Measurements from ENCODE around the gene OXSM.

OXSM gene

DNA sequence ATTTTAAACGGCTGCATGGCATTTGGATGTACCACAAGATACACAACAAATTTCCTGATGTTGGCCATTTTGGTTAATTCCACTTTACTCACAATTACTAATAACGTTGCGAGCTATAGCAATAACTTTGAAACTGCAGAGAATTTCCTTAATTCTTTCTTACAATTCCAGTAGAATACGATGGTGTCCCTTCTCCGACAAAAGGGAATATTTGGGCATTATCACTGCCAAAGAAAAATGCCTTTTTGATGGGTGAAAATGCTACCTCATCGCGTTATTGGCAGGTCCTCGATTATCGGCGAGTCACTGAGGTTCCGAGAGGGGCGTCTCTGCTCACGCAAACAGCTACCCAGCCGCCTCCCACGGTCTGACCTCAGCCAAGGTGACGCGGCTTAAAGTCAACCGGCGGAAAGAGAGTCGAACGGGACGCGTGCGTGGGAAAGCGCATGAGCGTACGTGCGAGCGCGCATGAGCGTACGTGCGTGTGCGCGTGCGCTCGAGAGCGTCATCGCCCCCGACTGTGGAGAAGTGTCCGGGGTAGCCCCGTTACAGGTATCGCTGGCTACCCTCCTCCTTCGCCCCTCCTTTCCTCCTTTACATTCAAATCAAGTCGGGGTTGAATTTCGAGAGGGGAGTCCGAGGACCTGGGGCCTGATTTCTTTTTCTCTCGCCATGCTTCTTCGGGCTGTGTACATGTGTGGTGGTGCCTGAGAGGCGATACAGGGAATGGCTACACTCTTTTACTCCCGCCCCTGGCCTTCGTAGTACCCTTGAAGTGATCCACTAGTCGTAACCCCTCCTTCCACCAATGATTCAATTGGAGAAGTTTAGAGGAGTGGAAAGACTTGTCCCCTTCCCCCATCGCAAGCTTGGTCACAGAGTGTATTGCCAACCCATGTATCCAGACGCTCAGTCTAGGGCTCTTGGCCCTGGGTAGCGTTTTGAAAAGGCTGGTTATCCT, at the start of gene OXSM:
Gene OXSM, plus strand, starts transcription at position 495 of the 961 bp plus-strand sequence. CDS start 931 bp downstream, outside the sequence.
- DNase-seq: peak; percentile 74

GRCh38 chr3:25744470-25744869, 45.4 kb upstream of the OXSM start:
- no peak for DNase-seq

- no peak for DNase-seq
Measured at GRCh38 chr3:25747033-25747432, 42.9 kb upstream of the OXSM start.

GRCh38 chr3:25748189-25748588, 41.7 kb upstream of the OXSM start:
- DNase-seq: no peak

- no peak for DNase-seq
Measured at GRCh38 chr3:25749031-25749581, 40.8 kb upstream of the OXSM start.

- DNase-seq: no peak
Measured at GRCh38 chr3:25751048-25751447, 38.8 kb upstream of the OXSM start.

DNA sequence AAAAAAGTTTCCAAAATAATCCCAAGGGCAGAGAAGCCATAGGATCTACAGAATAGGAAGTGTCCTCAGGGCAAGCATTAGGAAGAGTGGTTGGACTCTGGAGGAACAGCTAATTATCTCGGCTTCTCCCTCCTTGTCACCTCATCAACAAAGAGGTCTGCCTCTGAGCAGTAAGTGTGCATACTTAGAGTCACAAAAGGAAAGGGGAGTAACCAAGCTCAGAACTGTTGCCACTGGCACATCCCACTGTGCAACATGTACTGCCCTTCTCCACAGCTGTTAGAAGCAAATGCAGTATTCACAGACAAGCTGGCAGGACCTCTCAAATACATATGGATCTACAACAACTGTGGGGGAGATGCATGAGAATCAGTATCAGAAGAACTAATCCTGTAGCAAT, 38.2 kb upstream of the OXSM start:
- DNase-seq: no peak

- DNase-seq: no peak
Measured at GRCh38 chr3:25768851-25769250, 21.0 kb upstream of the OXSM start.

GRCh38 chr3:25775936-25776335, 14.0 kb upstream of the OXSM start:
- DNase-seq: no peak

- no peak for DNase-seq
Measured at GRCh38 chr3:25780618-25781017, 9.3 kb upstream of the OXSM start.

DNA sequence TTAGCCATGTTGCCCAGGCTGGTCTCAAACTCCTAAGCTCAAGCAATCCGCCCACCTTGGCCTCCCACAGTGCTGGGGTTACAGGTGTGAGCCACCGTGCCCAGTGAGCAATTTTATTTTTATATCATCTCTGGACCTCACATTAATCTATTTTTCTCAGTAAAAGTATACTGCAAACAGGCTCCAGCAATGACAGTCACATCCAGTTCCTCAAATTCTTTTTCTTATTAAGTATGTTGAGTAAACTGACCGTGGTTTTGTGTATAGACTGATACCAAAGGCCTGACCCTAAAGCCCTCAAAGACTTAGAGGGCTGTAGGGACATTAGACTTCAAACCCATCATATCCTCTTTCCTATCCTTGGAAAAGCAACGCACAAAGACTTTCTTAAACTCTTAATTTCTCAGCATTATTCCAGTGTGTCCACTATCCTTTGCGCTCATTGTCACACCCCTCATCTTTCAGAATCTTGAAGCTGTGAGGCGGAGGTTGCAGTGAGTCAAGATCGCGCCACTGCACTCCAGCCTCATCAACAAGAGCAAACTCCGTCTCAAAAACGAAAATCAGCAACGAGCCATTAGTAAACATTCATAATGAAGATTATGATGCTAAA, 8.6 kb upstream of the OXSM start:
- DNase-seq: no peak

- no peak for DNase-seq
Measured at GRCh38 chr3:25781758-25782594, 7.9 kb upstream of the OXSM start.

- DNase-seq: no peak
Measured at GRCh38 chr3:25782636-25782937, 7.3 kb upstream of the OXSM start.

- DNase-seq: no peak
Measured at GRCh38 chr3:25782938-25783660, 6.8 kb upstream of the OXSM start, which contains the start of gene NGLY1. TSS of gene NGLY1 (minus strand) at chr3:25783443. CDS start at chr3:25783390, 53 bp downstream.

DNA sequence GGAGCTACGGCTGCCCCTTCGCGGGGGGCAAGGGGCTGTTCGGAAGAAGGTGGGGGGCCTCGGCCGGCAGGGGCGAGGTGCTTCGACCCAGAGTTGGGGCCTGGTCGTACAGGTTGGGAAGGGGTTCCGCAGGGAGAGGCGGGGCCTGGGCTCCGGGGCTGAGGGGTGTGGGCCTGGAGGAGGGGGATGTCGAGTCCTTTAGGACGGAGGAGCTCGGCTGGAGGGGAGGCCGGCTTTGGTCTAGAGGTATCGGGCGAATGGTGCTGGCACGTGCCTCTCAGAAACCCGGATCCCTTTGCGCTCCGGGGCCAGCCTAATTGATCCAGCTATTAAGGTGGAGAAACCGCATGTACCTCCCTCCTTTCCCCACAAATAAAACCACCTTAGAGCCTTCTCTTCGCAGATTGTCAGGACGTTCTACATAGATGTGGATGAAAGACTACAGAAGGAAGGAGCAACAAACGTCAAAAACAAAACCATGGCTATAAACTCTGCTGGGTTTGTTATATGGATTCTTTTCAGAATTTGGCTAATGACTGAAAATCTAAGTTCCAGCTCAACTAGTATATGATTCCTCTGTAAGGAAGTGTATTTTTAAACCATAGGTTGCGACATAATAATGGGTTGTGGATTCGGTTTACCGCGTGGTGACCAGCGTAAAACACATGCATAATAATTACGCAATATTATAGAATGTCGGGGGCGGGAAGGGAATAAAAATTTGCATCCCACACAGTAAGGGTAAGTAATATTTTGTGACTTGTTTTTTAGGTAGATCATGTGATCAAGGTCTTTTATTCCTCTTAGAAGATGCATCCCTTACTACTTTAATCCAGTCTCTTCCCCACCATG, 6.0 kb upstream of the OXSM start:
- DNase-seq: no peak

DNA sequence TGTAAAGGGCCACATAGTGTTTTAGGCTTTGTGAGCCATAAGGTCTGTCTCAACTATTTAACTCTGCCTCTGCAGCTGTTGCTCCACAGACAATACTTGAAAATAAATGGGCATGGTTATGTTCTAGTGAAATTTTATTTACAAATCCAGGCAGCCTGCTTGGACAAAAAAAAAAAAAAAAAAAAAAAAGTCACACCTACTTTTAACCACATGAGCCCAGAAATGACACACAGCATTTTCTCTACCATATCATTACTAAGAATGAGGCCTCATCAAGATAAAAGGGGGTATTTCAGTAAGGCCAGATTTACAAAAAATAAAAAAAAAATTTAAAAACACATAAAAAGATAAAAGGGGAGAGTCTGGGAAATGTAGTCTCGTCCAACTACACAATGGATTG, 4.9 kb upstream of the OXSM start:
- DNase-seq: no peak

GRCh38 chr3:25785826-25786225, 4.1 kb upstream of the OXSM start:
- no peak for DNase-seq

- no peak for DNase-seq
Measured at GRCh38 chr3:25787689-25788088, 2.2 kb upstream of the OXSM start.

- DNase-seq: no peak
Measured at GRCh38 chr3:25789209-25789595, 688 bp upstream of the OXSM start.

DNA sequence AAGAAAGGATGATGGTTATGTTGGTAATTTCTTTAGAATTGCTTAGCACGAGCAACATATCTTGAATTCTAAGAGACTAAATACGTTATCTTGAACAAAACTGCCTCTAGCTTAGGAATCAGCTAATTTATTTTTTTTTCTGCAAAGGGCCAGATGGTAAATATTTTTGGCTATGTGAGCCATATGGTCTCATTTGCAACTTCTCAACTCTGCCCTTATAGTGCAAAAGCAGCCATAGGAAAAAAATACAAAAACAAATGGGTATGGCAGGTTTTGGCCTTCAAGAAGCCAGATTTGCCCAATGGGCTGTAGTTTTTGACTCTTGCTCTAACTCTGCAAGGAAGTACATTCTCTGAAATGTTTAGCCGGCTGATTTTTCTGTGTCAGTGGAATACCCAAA, 11.9 kb downstream of the OXSM start:
- no peak for DNase-seq

GRCh38 chr3:25803833-25804232, 13.9 kb downstream of the OXSM start:
- no peak for DNase-seq

DNA sequence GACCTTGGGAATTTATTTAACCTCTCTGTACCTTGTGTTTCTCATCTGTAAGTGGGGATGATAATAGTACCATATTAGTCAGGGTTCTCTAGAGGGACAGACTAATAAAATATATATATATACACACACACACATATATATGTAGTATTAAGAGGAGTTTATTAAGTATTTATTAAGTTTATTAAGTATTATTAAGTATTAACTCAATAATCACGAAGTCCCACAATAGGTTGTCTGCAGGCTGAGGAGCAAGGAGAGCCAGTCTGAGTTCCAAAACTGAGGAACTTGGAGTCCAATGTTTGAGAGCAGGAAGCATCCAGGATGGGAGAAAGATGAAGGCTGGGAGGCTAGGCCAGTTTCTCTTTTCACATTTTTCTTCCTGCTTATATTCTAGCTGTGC, 14.8 kb downstream of the OXSM start:
- DNase-seq: no peak
